ENCODE measurements around the gene HMHB1.

- no peak for TF ChIP-seq POLR2A (IDR thresholded peaks at IDR 0.05)
- no peak for TF ChIP-seq CTCF (IDR thresholded peaks at IDR 0.05)
Measured at GRCh38 chr5:143801252-143801939, 10.6 kb upstream of the HMHB1 start.

Data from upper lobe of left lung (tissue), 4 donors.